Measurements from ENCODE around the gene NDUFS4. TPM values are rescaled to one million over a fixed set of nuclear protein-coding genes. Genes with fewer than 3 reads are reported as not detected.
"Not testable (repeated sequence)": the region's sequence is repeated elsewhere in the genome, so short reads cannot be mapped to it uniquely, and the experiment has no call there.

The NDUFS4 gene
- total RNA-seq, 3 donors from 2014 or later: 93.7 to 104 (median 94.1) TPM

DNA sequence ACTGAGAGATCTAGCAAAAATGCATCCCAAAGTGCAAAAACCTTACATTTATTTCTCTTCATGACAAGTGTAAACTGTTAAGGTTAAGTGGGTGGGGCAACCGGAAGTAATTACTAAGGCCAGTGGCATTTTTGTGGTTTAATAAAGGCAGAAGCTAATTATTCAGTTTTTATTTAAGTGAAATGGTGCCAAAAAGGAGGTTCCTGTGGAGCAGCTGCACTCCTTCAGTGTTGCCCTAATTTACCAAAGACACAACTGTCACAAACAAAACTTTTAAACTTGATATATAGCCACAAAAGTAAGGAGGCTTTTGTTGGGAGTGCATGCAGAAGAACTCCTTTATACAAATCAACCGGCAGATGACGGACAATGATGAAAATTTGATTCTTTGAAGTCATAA is 81.6 kb downstream of the NDUFS4 start:
- no peak for DNase-seq (ENCODE audit: low spot score in 2 of 2)
- TF ChIP-seq POLR2A (IDR thresholded peaks at IDR 0.05) (no peak), POLR2AphosphoS5 (IDR thresholded peaks at IDR 0.05) (no peak)
- TF ChIP-seq, protein P1, sequence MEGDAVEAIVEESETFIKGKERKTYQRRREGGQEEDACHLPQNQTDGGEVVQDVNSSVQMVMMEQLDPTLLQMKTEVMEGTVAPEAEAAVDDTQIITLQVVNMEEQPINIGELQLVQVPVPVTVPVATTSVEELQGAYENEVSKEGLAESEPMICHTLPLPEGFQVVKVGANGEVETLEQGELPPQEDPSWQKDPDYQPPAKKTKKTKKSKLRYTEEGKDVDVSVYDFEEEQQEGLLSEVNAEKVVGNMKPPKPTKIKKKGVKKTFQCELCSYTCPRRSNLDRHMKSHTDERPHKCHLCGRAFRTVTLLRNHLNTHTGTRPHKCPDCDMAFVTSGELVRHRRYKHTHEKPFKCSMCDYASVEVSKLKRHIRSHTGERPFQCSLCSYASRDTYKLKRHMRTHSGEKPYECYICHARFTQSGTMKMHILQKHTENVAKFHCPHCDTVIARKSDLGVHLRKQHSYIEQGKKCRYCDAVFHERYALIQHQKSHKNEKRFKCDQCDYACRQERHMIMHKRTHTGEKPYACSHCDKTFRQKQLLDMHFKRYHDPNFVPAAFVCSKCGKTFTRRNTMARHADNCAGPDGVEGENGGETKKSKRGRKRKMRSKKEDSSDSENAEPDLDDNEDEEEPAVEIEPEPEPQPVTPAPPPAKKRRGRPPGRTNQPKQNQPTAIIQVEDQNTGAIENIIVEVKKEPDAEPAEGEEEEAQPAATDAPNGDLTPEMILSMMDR (IDR thresholded peaks at IDR 0.05): no peak
- intact Hi-C loops (cut with DNase I; ENCODE audit: low total_unique reads): no loop called here
- Histone ChIP-seq H3K4me1 (no peaks in the 10 kb centered on the region), H3K4me3 (no peak overlapping the region), H3K27ac (no peak overlapping the region), H3K36me3 (no peaks in the 10 kb centered on the region), H3K9me3 (no peaks in the 10 kb centered on the region), H3K27me3 (no peaks in the 10 kb centered on the region)

DNA sequence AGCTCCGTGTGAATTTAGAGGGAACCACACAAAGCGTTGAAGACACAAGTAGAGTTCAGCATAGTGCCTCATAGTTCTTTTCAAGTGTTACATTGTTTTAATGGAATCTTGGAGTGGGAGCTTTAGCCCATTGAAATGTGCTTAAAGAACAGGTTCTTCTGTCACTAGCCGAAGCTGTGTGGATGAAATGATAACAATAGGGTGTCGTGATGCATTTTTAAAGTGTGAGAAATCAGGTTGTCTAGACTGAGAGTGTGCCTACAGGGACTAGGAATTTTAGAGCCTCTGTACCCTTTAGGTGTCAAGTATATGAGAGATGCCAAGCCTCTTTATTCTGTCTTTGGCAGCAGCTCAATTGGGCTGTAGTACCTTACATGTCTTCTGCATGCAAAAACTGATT is 83.0 kb downstream of the NDUFS4 start:
- H3K4me3 ChIP-seq: no peak overlapping the region
- H3K27me3 ChIP-seq: no peaks in the 10 kb centered on the region
- H3K36me3 ChIP-seq: no peaks in the 10 kb centered on the region
- H3K9me3 ChIP-seq: no peaks in the 10 kb centered on the region
- no peaks in the 10 kb centered on the region for H3K4me1 ChIP-seq
- TF ChIP-seq POLR2AphosphoS5 (IDR thresholded peaks at IDR 0.05): no peak
- no peak for TF ChIP-seq POLR2A (IDR thresholded peaks at IDR 0.05)
- TF ChIP-seq, protein P1 (IDR thresholded peaks at IDR 0.05): no peak
- intact Hi-C loops (cut with DNase I; ENCODE audit: low total_unique reads): no loop called here
- no peak overlapping the region for H3K27ac ChIP-seq
- no peak for DNase-seq (ENCODE audit: low spot score in 2 of 2)

DNA sequence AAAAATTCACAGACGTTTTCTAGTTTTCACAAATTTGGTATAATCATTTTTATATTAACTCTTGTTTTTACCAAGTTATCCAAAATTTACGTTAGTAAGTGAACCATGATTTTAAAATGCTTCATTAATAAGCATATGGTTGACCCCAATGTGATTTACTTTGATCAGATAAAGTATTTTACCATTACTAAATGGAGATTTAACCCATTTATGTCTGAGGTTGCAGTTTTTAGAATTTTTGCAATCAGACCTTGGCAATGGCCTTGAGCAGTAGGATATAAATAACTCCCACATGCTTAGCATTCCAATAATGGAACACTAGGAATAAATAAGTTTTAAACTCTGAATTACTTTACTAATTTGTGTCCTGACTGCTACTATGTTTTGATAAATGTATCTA is 84.6 kb downstream of the NDUFS4 start:
- H3K4me1 ChIP-seq: no peaks in the 10 kb centered on the region
- H3K9me3 ChIP-seq: no peaks in the 10 kb centered on the region
- H3K27me3 ChIP-seq: no peaks in the 10 kb centered on the region
- H3K27ac ChIP-seq: no peak overlapping the region
- intact Hi-C loops (cut with DNase I; ENCODE audit: low total_unique reads): no loop called here
- no peak for DNase-seq (ENCODE audit: low spot score in 2 of 2)
- TF ChIP-seq, protein P1 (IDR thresholded peaks at IDR 0.05): no peak
- no peak for TF ChIP-seq POLR2AphosphoS5 (IDR thresholded peaks at IDR 0.05)
- no peak for TF ChIP-seq POLR2A (IDR thresholded peaks at IDR 0.05)
- no peaks in the 10 kb centered on the region for H3K36me3 ChIP-seq
- no peak overlapping the region for H3K4me3 ChIP-seq

DNA sequence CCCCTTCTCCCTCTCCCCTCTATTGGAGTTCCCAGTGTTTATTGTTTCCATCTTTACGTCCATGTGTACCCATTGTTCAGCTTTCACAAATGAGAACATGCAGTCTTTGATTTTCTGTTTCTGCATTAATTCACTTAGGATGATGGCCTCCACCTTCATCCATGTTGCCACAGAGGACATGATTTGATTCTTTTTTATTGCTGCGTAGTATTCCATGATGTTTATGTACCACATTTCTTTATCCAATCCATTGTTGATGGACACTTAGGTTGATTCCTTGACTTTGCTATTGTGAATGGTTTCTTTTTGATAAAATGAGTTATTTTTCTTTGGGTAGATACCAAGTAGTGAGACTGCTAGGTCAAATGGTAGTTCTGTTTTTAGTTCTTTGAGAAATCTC is 88.9 kb downstream of the NDUFS4 start:
- H3K9me3 ChIP-seq: no peaks in the 10 kb centered on the region
- no peaks in the 10 kb centered on the region for H3K36me3 ChIP-seq
- no peaks in the 10 kb centered on the region for H3K27me3 ChIP-seq
- H3K4me1 ChIP-seq: no peaks in the 10 kb centered on the region
- no peak for DNase-seq (ENCODE audit: low spot score in 2 of 2)
- intact Hi-C loops (cut with DNase I; ENCODE audit: low total_unique reads): no loop called here
- TF ChIP-seq, protein P1 (IDR thresholded peaks at IDR 0.05): no peak
- TF ChIP-seq POLR2AphosphoS5 (IDR thresholded peaks at IDR 0.05): no peak
- no peak overlapping the region for H3K4me3 ChIP-seq
- H3K27ac ChIP-seq: no peak overlapping the region

DNA sequence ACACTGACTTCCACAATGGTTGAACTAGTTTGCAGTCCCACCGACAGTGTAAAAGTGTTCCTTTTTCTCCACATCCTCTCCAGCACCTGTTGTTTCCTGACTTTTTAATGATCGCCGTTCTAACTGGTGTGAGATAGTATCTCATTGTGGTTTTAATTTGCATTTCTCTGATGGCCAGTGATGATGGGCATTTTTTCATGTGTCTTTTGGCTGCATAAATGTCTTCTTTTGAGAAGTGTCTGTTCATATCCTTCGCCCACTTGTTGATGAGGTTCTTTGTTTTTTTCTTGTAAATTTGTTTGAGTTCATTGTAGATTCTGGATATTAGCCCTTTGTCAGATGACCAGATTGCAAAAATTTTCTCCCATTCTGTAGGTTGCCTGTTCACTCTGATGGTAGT is 100.1 kb downstream of the NDUFS4 start:
- H3K4me1 ChIP-seq; intact Hi-C loops (cut with DNase I; ENCODE audit: low total_unique reads); H3K27ac ChIP-seq; H3K27me3 ChIP-seq; H3K36me3 ChIP-seq; DNase-seq (ENCODE audit: low spot score in 2 of 2); H3K9me3 ChIP-seq; H3K4me3 ChIP-seq: not testable (repeated sequence)

DNA sequence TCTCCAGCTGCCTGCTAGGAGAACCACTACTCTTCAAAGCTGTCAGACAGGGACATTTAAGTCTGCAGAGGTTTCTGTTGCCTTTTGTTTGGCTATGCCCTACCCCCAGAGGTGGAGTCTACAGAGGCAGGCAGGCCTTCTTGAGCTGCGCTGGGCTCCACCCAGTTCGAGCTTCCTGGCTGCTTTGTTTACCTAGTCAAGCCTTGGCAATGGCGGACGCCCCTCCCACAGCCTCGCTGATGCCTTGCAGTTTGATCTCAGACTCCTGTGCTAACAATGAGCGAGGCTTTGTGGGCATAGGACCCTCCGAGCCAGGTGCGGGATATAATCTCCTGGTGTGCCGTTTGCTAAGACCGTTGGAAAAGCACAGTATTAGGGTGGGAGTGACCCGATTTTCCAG is 104.9 kb downstream of the NDUFS4 start:
- H3K27ac ChIP-seq; H3K4me1 ChIP-seq; H3K36me3 ChIP-seq; H3K27me3 ChIP-seq; H3K9me3 ChIP-seq; DNase-seq (ENCODE audit: low spot score in 2 of 2); H3K4me3 ChIP-seq; intact Hi-C loops (cut with DNase I; ENCODE audit: low total_unique reads): not testable (repeated sequence)
